Measurements from ENCODE around the gene SPDYE2B. TPM values are rescaled to one million over a fixed set of nuclear protein-coding genes. Genes with fewer than 3 reads are reported as not detected.
"Not testable (repeated sequence)": the region's sequence is repeated elsewhere in the genome, so short reads cannot be mapped to it uniquely, and the experiment has no call there.

The SPDYE2B gene
- polyA plus RNA-seq, 1 donor (not counting 4 experiments of a cell fraction or from before 2014, with no cell fraction given): not detected

GRCh38 chr7:102666850-102667249 is 16.7 kb downstream of the SPDYE2B start:
- H3K9me1 ChIP-seq (ENCODE audit: control insufficient read depth, extremely low read depth, insufficient read depth, low read length); H3K4me3 ChIP-seq (ENCODE audit: control insufficient read depth in 2 of 3, extremely low read depth in 1 of 3, insufficient read depth in 2 of 3, low read depth in 1 of 3, low read length in 3 of 3); H3K9me3 ChIP-seq (ENCODE audit: control insufficient read depth, low read depth, low read length); FAIRE-seq; H3K27me3 ChIP-seq (ENCODE audit: control insufficient read depth, extremely low read depth, insufficient read depth, low read length); dilution Hi-C loops (cut with MboI; ENCODE audit: extremely low pct_ligation_motif_present, low sequenced_read_pairs); H3K9ac ChIP-seq (ENCODE audit: control insufficient read depth, extremely low read depth, insufficient read depth, low read length); H3K27ac ChIP-seq (ENCODE audit: control insufficient read depth, insufficient read depth, low read length); H4K20me1 ChIP-seq (ENCODE audit: control insufficient read depth, extremely low read depth, insufficient read depth, low read length); H3K79me2 ChIP-seq (ENCODE audit: control insufficient read depth, insufficient read depth, low read length); H3K36me3 ChIP-seq (ENCODE audit: control insufficient read depth in 2 of 2, extremely low read depth in 1 of 2, insufficient read depth in 2 of 2, low read length in 2 of 2); H2AFZ ChIP-seq (ENCODE audit: control insufficient read depth, low read length); H3K4me2 ChIP-seq (ENCODE audit: control insufficient read depth, extremely low read depth, insufficient read depth, low read depth, low read length); H3K4me1 ChIP-seq (ENCODE audit: control insufficient read depth, extremely low read depth, insufficient read depth, low read length); DNase-seq (ENCODE audit: low read depth, low spot score): not testable (repeated sequence)

DNA sequence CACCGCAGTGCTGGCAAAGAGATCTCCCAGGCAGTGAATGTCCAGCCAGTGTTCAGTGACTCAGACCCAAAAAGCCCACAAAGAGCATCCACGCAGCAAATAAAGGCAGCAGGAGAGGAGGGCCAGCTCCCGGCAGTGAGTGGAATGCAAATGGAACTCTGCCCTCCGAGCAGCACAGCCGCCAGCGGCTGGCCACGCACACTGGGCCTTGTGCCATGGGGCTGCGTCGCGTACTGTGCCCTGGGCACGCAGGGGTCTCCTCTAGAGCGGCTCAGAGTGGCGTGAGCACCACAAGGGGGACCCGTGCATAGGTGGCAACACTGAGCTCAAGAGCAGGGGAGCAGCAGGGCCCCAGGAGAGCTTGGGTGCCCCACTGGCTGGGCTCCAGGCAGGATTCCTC is 17.4 kb downstream of the SPDYE2B start:
- H3K4me2 ChIP-seq (ENCODE audit: control insufficient read depth, extremely low read depth, insufficient read depth, low read depth, low read length); H3K36me3 ChIP-seq (ENCODE audit: control insufficient read depth in 2 of 2, extremely low read depth in 1 of 2, insufficient read depth in 2 of 2, low read length in 2 of 2); DNase-seq (ENCODE audit: low read depth, low spot score); FAIRE-seq; H3K27ac ChIP-seq (ENCODE audit: control insufficient read depth, insufficient read depth, low read length); H3K9ac ChIP-seq (ENCODE audit: control insufficient read depth, extremely low read depth, insufficient read depth, low read length); H3K9me1 ChIP-seq (ENCODE audit: control insufficient read depth, extremely low read depth, insufficient read depth, low read length); H2AFZ ChIP-seq (ENCODE audit: control insufficient read depth, low read length); H3K4me3 ChIP-seq (ENCODE audit: control insufficient read depth in 2 of 3, extremely low read depth in 1 of 3, insufficient read depth in 2 of 3, low read depth in 1 of 3, low read length in 3 of 3); dilution Hi-C loops (cut with MboI; ENCODE audit: extremely low pct_ligation_motif_present, low sequenced_read_pairs); H4K20me1 ChIP-seq (ENCODE audit: control insufficient read depth, extremely low read depth, insufficient read depth, low read length); H3K9me3 ChIP-seq (ENCODE audit: control insufficient read depth, low read depth, low read length); H3K79me2 ChIP-seq (ENCODE audit: control insufficient read depth, insufficient read depth, low read length); H3K4me1 ChIP-seq (ENCODE audit: control insufficient read depth, extremely low read depth, insufficient read depth, low read length); H3K27me3 ChIP-seq (ENCODE audit: control insufficient read depth, extremely low read depth, insufficient read depth, low read length): not testable (repeated sequence)

- H3K79me2 ChIP-seq (ENCODE audit: control insufficient read depth, insufficient read depth, low read length); DNase-seq (ENCODE audit: low read depth, low spot score); H4K20me1 ChIP-seq (ENCODE audit: control insufficient read depth, extremely low read depth, insufficient read depth, low read length); H3K36me3 ChIP-seq (ENCODE audit: control insufficient read depth in 2 of 2, extremely low read depth in 1 of 2, insufficient read depth in 2 of 2, low read length in 2 of 2); H2AFZ ChIP-seq (ENCODE audit: control insufficient read depth, low read length); H3K27me3 ChIP-seq (ENCODE audit: control insufficient read depth, extremely low read depth, insufficient read depth, low read length); FAIRE-seq; H3K9me3 ChIP-seq (ENCODE audit: control insufficient read depth, low read depth, low read length); H3K4me2 ChIP-seq (ENCODE audit: control insufficient read depth, extremely low read depth, insufficient read depth, low read depth, low read length); H3K9ac ChIP-seq (ENCODE audit: control insufficient read depth, extremely low read depth, insufficient read depth, low read length); dilution Hi-C loops (cut with MboI; ENCODE audit: extremely low pct_ligation_motif_present, low sequenced_read_pairs); H3K9me1 ChIP-seq (ENCODE audit: control insufficient read depth, extremely low read depth, insufficient read depth, low read length); H3K27ac ChIP-seq (ENCODE audit: control insufficient read depth, insufficient read depth, low read length); H3K4me1 ChIP-seq (ENCODE audit: control insufficient read depth, extremely low read depth, insufficient read depth, low read length): not testable (repeated sequence)
- H3K4me3 ChIP-seq (ENCODE audit: control insufficient read depth in 2 of 3, extremely low read depth in 1 of 3, insufficient read depth in 2 of 3, low read depth in 1 of 3, low read length in 3 of 3): peak within 1 kb of the TSS in 1 of 3 experiments; percentile 45
Observed at GRCh38 chr7:102671166-102671955, 21.2 kb downstream of the SPDYE2B start, which contains the start of gene POLR2J2. POLR2J2 (minus strand) TSS chr7:102671663; CDS start chr7:102671601, 62 bp downstream.

DNA sequence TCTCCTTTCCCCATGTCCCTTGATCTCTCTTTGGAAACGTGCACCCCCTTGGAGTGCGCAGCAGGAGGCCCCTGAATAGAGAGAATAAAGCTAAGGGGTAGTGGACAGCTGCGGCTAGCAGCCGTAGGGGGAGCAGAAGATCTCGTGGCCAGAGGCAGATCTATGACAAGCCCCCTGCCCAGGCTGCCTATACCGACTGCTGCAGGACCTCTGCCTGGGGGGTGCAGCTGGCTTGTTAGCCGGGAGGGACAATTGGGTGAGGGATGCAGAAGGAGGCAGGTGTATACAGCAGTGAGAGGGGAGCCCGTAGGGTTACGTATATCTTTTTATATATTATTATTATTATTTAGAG is 21.8 kb downstream of the SPDYE2B start:
- H3K9me3 ChIP-seq (ENCODE audit: control insufficient read depth, low read depth, low read length); FAIRE-seq; H3K4me2 ChIP-seq (ENCODE audit: control insufficient read depth, extremely low read depth, insufficient read depth, low read depth, low read length); H2AFZ ChIP-seq (ENCODE audit: control insufficient read depth, low read length); H3K27me3 ChIP-seq (ENCODE audit: control insufficient read depth, extremely low read depth, insufficient read depth, low read length); H3K4me1 ChIP-seq (ENCODE audit: control insufficient read depth, extremely low read depth, insufficient read depth, low read length); H3K36me3 ChIP-seq (ENCODE audit: control insufficient read depth in 2 of 2, extremely low read depth in 1 of 2, insufficient read depth in 2 of 2, low read length in 2 of 2); H3K79me2 ChIP-seq (ENCODE audit: control insufficient read depth, insufficient read depth, low read length); H3K9me1 ChIP-seq (ENCODE audit: control insufficient read depth, extremely low read depth, insufficient read depth, low read length); DNase-seq (ENCODE audit: low read depth, low spot score); H3K9ac ChIP-seq (ENCODE audit: control insufficient read depth, extremely low read depth, insufficient read depth, low read length); H3K27ac ChIP-seq (ENCODE audit: control insufficient read depth, insufficient read depth, low read length); H3K4me3 ChIP-seq (ENCODE audit: control insufficient read depth in 2 of 3, extremely low read depth in 1 of 3, insufficient read depth in 2 of 3, low read depth in 1 of 3, low read length in 3 of 3); H4K20me1 ChIP-seq (ENCODE audit: control insufficient read depth, extremely low read depth, insufficient read depth, low read length); dilution Hi-C loops (cut with MboI; ENCODE audit: extremely low pct_ligation_motif_present, low sequenced_read_pairs): not testable (repeated sequence)

- dilution Hi-C loops (cut with MboI; ENCODE audit: extremely low pct_ligation_motif_present, low sequenced_read_pairs); H4K20me1 ChIP-seq (ENCODE audit: control insufficient read depth, extremely low read depth, insufficient read depth, low read length); H3K27me3 ChIP-seq (ENCODE audit: control insufficient read depth, extremely low read depth, insufficient read depth, low read length); DNase-seq (ENCODE audit: low read depth, low spot score); H3K79me2 ChIP-seq (ENCODE audit: control insufficient read depth, insufficient read depth, low read length); H3K9ac ChIP-seq (ENCODE audit: control insufficient read depth, extremely low read depth, insufficient read depth, low read length); H3K27ac ChIP-seq (ENCODE audit: control insufficient read depth, insufficient read depth, low read length); H3K4me3 ChIP-seq (ENCODE audit: control insufficient read depth in 2 of 3, extremely low read depth in 1 of 3, insufficient read depth in 2 of 3, low read depth in 1 of 3, low read length in 3 of 3); H3K9me1 ChIP-seq (ENCODE audit: control insufficient read depth, extremely low read depth, insufficient read depth, low read length); H3K4me1 ChIP-seq (ENCODE audit: control insufficient read depth, extremely low read depth, insufficient read depth, low read length); H2AFZ ChIP-seq (ENCODE audit: control insufficient read depth, low read length); H3K4me2 ChIP-seq (ENCODE audit: control insufficient read depth, extremely low read depth, insufficient read depth, low read depth, low read length); H3K9me3 ChIP-seq (ENCODE audit: control insufficient read depth, low read depth, low read length); H3K36me3 ChIP-seq (ENCODE audit: control insufficient read depth in 2 of 2, extremely low read depth in 1 of 2, insufficient read depth in 2 of 2, low read length in 2 of 2); FAIRE-seq: not testable (repeated sequence)
Observed at GRCh38 chr7:102673447-102674067, 23.4 kb downstream of the SPDYE2B start.

Measured in keratinocyte (primary cell).